Measurements from ENCODE around the gene TMEM181. TPM values are rescaled to one million over a fixed set of nuclear protein-coding genes. Genes with fewer than 3 reads are reported as not detected.

Gene TMEM181
- total and polyA plus RNA-seq, 2 of the 13 experiments (the other 11 are each of a cell fraction or from before 2014, with no cell fraction given) = 59.1 to 108 TPM

- TF ChIP-seq NFATC3 (CRISPR knock-in tag; IDR thresholded peaks at IDR 0.05) (no peak), TBL1XR1 (IDR thresholded peaks at IDR 0.05; ENCODE audit: borderline replicate concordance, low read length, partially characterized antibody) (no peak), CAMTA2 (CRISPR knock-in tag; IDR thresholded peaks at IDR 0.05; ENCODE audit: borderline replicate concordance) (peak; percentile 98; the same call in 1 of the 2 replicates), TP53 (CRISPR knock-in tag; conservative IDR thresholded peaks at IDR 0.05) (peak; percentile 89), ZNF605 (CRISPR knock-in tag; IDR thresholded peaks at IDR 0.05) (peak; percentile 95), PHF20 (CRISPR knock-in tag; IDR thresholded peaks at IDR 0.05) (peak; percentile 85; the same call in 1 of the 2 replicates), SOX5 (CRISPR knock-in tag; IDR thresholded peaks at IDR 0.05; ENCODE audit: borderline replicate concordance) (peak; percentile 95), ZNF333 (CRISPR knock-in tag; IDR thresholded peaks at IDR 0.05; ENCODE audit: borderline replicate concordance) (peak; percentile 94), ZNF891 (CRISPR knock-in tag; IDR thresholded peaks at IDR 0.05) (peak; percentile 96), ZNF256 (CRISPR knock-in tag; conservative IDR thresholded peaks at IDR 0.05) (peak; percentile 82; the same call in 1 of the 2 replicates), ZMAT3 (CRISPR knock-in tag; conservative IDR thresholded peaks at IDR 0.05) (peak; percentile 100), BRF2 (CRISPR knock-in tag; IDR thresholded peaks at IDR 0.05) (peak; percentile 73; the same call in 1 of the 2 replicates), PRPF4 (IDR thresholded peaks at IDR 0.05; ENCODE audit: low read depth, low read length, poor library complexity, severe bottlenecking) (no peak), SMAD9 (CRISPR knock-in tag; IDR thresholded peaks at IDR 0.05) (peak; percentile 96), ZBTB21 (CRISPR knock-in tag; IDR thresholded peaks at IDR 0.05) (peak; percentile 70), ZFP36 (IDR thresholded peaks at IDR 0.05; ENCODE audit: borderline replicate concordance, low read depth, low read length, partially characterized antibody) (no peak), NR2F1 (CRISPR knock-in tag; IDR thresholded peaks at IDR 0.05) (peak; percentile 67 to 87; a peak in 3 of 4 replicates), MLX (CRISPR knock-in tag; IDR thresholded peaks at IDR 0.05) (peak; percentile 97), FOXK1 (CRISPR knock-in tag; IDR thresholded peaks at IDR 0.05; ENCODE audit: borderline replicate concordance, low read depth) (peak; percentile 95), ZNF138 (CRISPR knock-in tag; IDR thresholded peaks at IDR 0.05; ENCODE audit: low read depth) (peak; percentile 89), MIER3 (CRISPR knock-in tag; IDR thresholded peaks at IDR 0.05; ENCODE audit: borderline replicate concordance) (peak; percentile 99), SYNCRIP (IDR thresholded peaks at IDR 0.05; ENCODE audit: insufficient read depth, low read depth, low read length) (no peak), ZNF251 (CRISPR knock-in tag; IDR thresholded peaks at IDR 0.05) (no peak)
- TF ChIP-seq, protein P1, sequence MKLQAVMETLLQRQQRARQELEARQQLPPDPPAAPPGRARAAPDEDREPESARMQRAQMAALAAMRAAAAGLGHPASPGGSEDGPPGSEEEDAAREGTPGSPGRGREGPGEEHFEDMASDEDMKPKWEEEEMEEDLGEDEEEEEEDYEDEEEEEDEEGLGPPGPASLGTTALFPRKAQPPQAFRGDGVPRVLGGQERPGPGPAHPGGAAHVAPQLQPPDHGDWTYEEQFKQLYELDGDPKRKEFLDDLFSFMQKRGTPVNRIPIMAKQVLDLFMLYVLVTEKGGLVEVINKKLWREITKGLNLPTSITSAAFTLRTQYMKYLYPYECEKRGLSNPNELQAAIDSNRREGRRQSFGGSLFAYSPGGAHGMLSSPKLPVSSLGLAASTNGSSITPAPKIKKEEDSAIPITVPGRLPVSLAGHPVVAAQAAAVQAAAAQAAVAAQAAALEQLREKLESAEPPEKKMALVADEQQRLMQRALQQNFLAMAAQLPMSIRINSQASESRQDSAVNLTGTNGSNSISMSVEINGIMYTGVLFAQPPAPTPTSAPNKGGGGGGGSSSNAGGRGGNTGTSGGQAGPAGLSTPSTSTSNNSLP (IDR thresholded peaks at IDR 0.05; ENCODE audit: low read depth, low read length) = peak; percentile 74; the same call in 1 of the 2 replicates
- TF ChIP-seq, protein P2, sequence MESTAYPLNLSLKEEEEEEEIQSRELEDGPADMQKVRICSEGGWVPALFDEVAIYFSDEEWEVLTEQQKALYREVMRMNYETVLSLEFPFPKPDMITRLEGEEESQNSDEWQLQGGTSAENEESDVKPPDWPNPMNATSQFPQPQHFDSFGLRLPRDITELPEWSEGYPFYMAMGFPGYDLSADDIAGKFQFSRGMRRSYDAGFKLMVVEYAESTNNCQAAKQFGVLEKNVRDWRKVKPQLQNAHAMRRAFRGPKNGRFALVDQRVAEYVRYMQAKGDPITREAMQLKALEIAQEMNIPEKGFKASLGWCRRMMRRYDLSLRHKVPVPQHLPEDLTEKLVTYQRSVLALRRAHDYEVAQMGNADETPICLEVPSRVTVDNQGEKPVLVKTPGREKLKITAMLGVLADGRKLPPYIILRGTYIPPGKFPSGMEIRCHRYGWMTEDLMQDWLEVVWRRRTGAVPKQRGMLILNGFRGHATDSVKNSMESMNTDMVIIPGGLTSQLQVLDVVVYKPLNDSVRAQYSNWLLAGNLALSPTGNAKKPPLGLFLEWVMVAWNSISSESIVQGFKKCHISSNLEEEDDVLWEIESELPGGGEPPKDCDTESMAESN (CRISPR knock-in tag; conservative IDR thresholded peaks at IDR 0.05) = peak; percentile 98
These were observed 12.1 kb downstream of the TMEM181 start (continued) for GRCh38 chr6:158571826-158572652.

Measured in HepG2 (cell line).